ENCODE data around the gene OLFM2.
A peak's percentile ranks its signal among the peaks of the same experiment; 100 is the strongest.

Gene OLFM2

DNA sequence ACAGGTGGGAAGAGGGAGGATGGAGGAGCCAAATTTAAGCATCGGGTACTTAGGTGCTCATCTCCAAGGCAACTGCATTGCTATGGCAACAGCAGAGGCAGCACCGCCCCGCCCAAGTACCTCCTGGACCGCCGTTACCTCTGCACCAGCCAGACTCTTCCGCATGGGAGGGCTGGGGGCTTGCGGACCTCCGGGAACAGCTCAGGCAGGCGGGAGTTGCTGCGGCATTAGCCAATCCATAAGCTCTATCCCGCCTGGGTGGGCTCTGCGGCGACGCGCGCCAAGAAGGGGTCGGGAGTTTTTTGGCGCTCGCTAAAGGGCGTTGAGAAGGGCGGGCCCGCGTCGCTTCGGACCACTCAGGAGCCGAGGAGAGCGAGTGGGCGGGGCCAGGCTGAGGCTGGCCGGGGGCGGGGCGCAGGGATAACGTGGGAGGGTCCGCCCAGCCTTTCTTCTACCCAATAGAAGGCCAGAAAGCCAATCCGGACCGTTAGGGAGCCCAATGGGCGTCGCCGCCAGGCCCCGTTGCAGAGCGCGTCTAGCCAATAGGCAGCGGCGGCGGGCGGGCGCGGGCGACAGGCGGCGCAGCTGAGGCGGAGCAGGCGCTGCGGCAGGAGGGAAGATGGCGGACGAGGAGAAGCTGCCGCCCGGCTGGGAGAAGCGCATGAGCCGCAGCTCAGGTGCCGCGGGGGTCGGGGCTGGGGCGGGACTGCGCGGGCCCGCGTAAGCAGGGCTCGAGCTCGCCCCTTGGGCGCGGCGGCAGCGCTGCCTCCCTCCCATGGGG lies 101.4 kb downstream of the OLFM2 start, which contains the start of gene PIN1:
Gene PIN1, plus strand, starts transcription at position 593 of the 781 bp plus-strand sequence. Its CDS starts 27 bp downstream, at position 620.
- Histone ChIP-seq H3K27me3 (ENCODE audit: insufficient read depth, low read depth) (no peaks in the 10 kb centered on the region), H3K79me2 (ENCODE audit: insufficient read depth, low read depth) (peaks cover 46% of the 10 kb centered on the region), H3K27ac (no peak within 1 kb of the TSS; the same call in 1 of the 2 replicates), H2AFZ (ENCODE audit: low read depth) (peak within 1 kb of the TSS; percentile 69), H4K20me1 (ENCODE audit: insufficient read depth) (no peaks in the 10 kb centered on the region), H3K4me3 (IDR thresholded peaks at IDR 0.05; ENCODE audit: insufficient read depth, low read depth, low read length) (no peak within 1 kb of the TSS), H3K36me3 (ENCODE audit: insufficient read depth) (peaks cover 3% of the 10 kb centered on the region; the same call in 1 of the 2 replicates), H3K4me1 (ENCODE audit: low read depth, poor library complexity, severe bottlenecking) (peaks cover 6% of the 10 kb centered on the region), H3K4me2 (peak within 1 kb of the TSS; percentile 74), H3K9ac (peak within 1 kb of the TSS; percentile 44; the same call in 1 of the 2 replicates)
- TF ChIP-seq, protein P1, sequence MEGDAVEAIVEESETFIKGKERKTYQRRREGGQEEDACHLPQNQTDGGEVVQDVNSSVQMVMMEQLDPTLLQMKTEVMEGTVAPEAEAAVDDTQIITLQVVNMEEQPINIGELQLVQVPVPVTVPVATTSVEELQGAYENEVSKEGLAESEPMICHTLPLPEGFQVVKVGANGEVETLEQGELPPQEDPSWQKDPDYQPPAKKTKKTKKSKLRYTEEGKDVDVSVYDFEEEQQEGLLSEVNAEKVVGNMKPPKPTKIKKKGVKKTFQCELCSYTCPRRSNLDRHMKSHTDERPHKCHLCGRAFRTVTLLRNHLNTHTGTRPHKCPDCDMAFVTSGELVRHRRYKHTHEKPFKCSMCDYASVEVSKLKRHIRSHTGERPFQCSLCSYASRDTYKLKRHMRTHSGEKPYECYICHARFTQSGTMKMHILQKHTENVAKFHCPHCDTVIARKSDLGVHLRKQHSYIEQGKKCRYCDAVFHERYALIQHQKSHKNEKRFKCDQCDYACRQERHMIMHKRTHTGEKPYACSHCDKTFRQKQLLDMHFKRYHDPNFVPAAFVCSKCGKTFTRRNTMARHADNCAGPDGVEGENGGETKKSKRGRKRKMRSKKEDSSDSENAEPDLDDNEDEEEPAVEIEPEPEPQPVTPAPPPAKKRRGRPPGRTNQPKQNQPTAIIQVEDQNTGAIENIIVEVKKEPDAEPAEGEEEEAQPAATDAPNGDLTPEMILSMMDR (conservative IDR thresholded peaks at IDR 0.05; ENCODE audit: low read depth, low read length) = peak; percentile 33; the same call in 1 of the 2 replicates

DNA sequence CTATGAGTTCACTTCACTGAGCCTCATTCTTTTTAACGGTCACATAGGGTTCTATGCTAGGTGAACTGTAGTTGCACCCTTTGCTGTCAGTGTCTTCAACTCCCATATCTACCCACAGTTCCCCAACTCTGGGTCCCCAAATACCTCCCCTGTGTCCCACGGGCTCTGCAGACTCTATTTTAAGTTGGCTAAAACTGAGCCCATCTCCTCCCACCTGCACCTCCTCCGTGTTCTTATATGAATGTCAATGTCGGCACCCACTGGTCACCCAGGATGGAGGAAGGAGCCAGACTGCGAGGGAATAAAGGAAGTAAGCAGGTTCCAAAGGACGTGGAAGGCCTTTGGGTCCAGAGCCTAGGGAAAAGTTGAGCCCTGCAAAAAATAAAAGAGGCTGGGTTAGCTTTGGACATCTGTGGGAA lies 102.0 kb downstream of the OLFM2 start:
- Histone ChIP-seq H3K4me2 (no peak overlapping the region), H3K27ac (no peak overlapping the region), H3K36me3 (ENCODE audit: insufficient read depth) (0 out of 2 replicates have a peak, but pooled peaks cover 3% of the 10 kb centered on the region), H3K4me1 (ENCODE audit: low read depth, poor library complexity, severe bottlenecking) (peaks cover 11% of the 10 kb centered on the region), H2AFZ (ENCODE audit: low read depth) (no peak overlapping the region), H3K27me3 (ENCODE audit: insufficient read depth, low read depth) (no peaks in the 10 kb centered on the region), H3K4me3 (IDR thresholded peaks at IDR 0.05; ENCODE audit: insufficient read depth, low read depth, low read length) (no peak overlapping the region), H3K79me2 (ENCODE audit: insufficient read depth, low read depth) (peaks cover 50% of the 10 kb centered on the region), H3K9ac (no peak overlapping the region), H4K20me1 (ENCODE audit: insufficient read depth) (no peaks in the 10 kb centered on the region)
- TF ChIP-seq, protein P1 (conservative IDR thresholded peaks at IDR 0.05; ENCODE audit: low read depth, low read length) = no peak

DNA sequence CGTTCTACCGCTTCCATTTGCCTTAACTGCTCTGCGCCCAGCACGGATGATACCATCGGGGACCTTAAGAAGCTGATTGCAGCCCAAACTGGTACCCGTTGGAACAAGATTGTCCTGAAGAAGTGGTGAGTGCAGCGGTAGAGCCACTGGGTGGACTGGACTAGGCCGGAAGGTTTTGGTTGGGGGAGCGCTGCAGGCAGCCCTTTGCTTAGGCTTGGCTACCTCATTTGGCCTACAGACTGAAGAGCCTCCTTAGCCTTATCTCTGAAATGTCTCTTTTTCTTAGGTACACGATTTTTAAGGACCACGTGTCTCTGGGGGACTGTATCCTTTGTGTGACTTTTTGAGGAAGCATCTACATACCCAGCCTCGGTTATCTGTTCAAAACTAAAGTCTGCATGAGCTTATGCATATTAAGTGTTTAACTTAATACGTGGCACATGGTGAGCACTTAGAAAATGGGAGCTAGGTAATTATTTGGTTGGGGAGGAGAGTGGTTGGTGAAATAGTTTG lies 107.7 kb downstream of the OLFM2 start:
- Histone ChIP-seq H2AFZ (ENCODE audit: low read depth) (no peak overlapping the region), H4K20me1 (ENCODE audit: insufficient read depth) (no peaks in the 10 kb centered on the region), H3K79me2 (ENCODE audit: insufficient read depth, low read depth) (peaks cover 64% of the 10 kb centered on the region), H3K4me3 (IDR thresholded peaks at IDR 0.05; ENCODE audit: insufficient read depth, low read depth, low read length) (no peak overlapping the region), H3K27ac (no peak overlapping the region), H3K4me1 (ENCODE audit: low read depth, poor library complexity, severe bottlenecking) (peaks cover 39% of the 10 kb centered on the region), H3K27me3 (ENCODE audit: insufficient read depth, low read depth) (no peaks in the 10 kb centered on the region), H3K4me2 (peak overlapping the region; percentile 79), H3K9ac (peak overlapping the region; percentile 64; the same call in 1 of the 2 replicates), H3K36me3 (ENCODE audit: insufficient read depth) (peaks cover 3% of the 10 kb centered on the region; the same call in 1 of the 2 replicates)
- TF ChIP-seq, protein P1 (conservative IDR thresholded peaks at IDR 0.05; ENCODE audit: low read depth, low read length) = no peak

DNA sequence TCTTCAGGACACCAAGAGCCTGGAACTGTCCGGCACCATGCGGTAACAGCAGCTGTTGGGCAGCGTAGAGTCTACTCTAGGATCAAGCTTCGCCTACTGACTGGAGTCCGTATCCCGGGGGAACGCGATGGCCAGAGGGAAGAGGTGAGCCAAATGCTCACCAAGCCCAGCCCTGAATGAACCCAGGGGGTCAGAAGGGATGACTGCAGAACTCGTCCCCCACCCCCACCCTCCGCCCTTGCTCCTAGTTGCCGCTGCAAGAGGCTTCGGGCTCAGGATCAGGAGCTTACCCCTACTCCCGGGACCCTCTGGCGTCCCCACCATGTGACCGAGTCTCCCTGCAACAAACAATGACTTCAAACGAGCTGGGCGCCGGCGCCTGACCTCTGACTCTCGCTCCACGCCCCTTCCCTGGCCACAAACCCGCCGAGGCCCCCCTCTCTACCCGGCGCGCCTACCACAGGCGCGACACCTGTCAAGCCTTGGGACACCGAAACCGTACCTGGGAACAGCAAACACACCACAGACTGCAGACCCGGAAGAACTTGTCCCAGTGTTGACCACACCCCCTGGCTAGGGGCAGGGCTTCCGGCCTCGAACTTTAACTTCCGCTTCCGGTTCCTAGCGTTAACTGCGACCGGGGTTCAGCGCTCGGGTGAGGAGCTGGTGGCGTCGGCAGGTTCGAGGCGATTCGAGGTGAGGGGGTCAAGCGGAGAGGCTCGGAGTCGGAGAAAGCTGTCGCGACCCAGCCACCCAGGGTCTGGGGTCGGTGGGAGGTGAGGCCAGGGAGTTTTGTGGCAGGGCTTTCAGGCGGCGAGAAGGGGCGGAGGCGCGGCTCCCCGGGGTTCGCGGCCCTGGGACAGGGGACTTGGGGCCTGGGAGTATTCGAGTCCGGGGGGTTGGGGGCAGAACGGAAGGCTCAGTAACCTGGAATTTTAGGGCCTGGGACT lies 108.8 kb downstream of the OLFM2 start, which contains the start of gene UBL5:
Gene UBL5, plus strand, starts transcription at position 630 of the 950 bp plus-strand sequence. CDS start 420 bp downstream, outside the sequence.
- H3K27me3 ChIP-seq (ENCODE audit: insufficient read depth, low read depth) = no peaks in the 10 kb centered on the region
- peak within 1 kb of the TSS; percentile 79 for H3K4me2 ChIP-seq
- H3K36me3 ChIP-seq (ENCODE audit: insufficient read depth) = peaks cover 3% of the 10 kb centered on the region; the same call in 1 of the 2 replicates
- TF ChIP-seq, protein P1 (conservative IDR thresholded peaks at IDR 0.05; ENCODE audit: low read depth, low read length) = no peak
- H3K4me3 ChIP-seq (IDR thresholded peaks at IDR 0.05; ENCODE audit: insufficient read depth, low read depth, low read length) = peak within 1 kb of the TSS; percentile 11
- peak within 1 kb of the TSS; percentile 28 for H2AFZ ChIP-seq (ENCODE audit: low read depth)
- H3K79me2 ChIP-seq (ENCODE audit: insufficient read depth, low read depth) = peaks cover 64% of the 10 kb centered on the region
- peak within 1 kb of the TSS; percentile 64 for H3K9ac ChIP-seq
- H4K20me1 ChIP-seq (ENCODE audit: insufficient read depth) = no peaks in the 10 kb centered on the region
- H3K4me1 ChIP-seq (ENCODE audit: low read depth, poor library complexity, severe bottlenecking) = peaks cover 50% of the 10 kb centered on the region
- peak within 1 kb of the TSS; percentile 72 for H3K27ac ChIP-seq
